ENCODE results near the gene LRWD1.

GRCh38 chr7:102472126-102473041 lies 7.6 kb downstream of the LRWD1 start:
- no peak for TF ChIP-seq POLR2AphosphoS5 (IDR thresholded peaks at IDR 0.05)
- no peak for TF ChIP-seq CTCF (IDR thresholded peaks at IDR 0.05)
- TF ChIP-seq EP300 (IDR thresholded peaks at IDR 0.05) = no peak

Data from stomach (tissue), 4 donors.